GM19238 (cell line): ENCODE measurements around the gene RFC3.

Source experiments
- DNase-seq: peaks from one replicate; pipeline ENCODE4 v3.0.0; 2011; ENCODE audit warnings: low spot score; ENCODE audit not compliant: insufficient read length

Gene RFC3

DNA sequence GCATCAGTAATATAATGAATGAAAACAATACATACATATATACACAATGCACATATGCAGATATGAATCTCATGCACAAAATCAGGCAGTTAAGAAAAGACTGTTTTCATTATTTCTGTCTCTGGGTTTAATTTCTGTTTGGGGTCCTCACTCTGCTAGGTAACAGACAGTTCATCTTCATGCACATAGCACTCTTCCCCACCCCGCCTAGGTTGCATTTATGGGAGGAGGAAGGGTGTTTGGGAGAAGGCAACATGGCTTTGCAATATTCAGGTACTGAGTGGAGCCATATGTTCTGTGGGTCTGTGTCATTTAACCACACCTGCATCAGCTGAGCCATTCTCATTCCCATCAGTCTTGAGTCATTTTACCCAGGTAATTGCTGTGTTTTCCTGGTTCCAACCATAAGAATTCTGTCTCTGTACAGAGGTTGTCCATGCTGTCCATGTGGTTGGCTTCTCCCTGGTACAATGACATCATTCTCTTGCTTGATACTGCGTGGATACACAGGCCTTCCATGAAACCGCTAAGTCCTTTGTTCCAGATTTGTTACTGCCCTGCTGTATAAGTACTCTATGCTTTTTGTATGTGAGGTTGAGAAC is 45.3 kb downstream of the RFC3 start:
- no peak for DNase-seq

DNA sequence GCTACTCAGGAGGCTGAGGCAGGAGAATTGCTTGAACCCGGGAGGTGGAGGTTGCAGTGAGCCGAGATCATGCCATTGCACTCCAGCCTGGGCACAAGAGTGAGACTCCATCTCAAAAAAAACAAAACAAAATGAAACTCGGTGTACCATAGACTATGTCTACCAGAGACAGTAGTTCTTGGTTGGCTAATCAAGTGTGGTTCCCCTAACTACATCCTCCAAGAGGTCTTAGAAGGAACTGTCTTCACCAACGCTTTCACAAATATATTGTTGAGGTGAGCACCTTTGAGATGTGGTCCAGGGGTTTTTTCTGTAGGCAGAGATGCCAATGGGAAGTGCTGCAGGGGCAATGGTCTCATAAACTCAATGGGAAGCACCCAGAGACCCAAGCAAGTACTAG is 48.0 kb downstream of the RFC3 start:
- DNase-seq: peak; percentile 8

DNA sequence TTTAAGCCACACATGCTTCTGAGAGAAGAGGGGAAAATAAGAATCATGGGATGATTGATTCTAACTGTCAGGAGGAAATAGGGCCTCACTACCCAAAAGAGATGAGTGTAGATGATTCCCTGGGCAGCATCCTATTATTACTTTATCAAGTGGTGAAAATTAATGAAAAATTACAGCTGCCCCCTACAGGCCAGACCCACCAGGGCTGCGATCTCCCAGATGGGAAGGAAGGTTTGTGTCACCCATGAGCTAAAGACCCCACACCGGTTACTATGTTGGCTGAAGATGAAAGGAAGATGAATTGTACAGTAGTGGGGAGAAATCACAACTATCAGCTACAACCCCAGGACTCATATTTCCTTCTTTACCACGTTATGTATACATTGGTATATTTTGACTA is 49.5 kb downstream of the RFC3 start:
- DNase-seq: no peak

GRCh38 chr13:33868343-33868994 is 50.5 kb downstream of the RFC3 start:
- DNase-seq: no peak

DNA sequence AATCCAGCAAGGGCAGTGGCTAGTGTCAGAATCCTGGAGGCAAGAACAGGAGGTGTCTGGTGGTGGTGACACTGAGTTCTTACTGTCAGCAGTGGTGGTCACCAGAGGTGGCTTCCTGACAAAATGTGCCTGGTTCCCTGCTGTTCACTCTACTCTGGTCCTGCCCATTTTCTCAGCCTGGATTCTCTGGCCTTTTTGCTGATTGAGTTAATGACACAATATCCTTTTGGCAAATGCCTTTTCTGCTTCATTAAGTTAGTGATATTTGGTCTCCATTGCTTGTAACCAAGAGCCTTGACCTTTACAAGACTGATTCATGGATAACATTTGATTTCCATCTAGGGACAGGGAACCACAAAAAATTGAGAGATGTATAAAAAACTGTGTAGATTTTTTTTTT is 51.1 kb downstream of the RFC3 start:
- no peak for DNase-seq

DNA sequence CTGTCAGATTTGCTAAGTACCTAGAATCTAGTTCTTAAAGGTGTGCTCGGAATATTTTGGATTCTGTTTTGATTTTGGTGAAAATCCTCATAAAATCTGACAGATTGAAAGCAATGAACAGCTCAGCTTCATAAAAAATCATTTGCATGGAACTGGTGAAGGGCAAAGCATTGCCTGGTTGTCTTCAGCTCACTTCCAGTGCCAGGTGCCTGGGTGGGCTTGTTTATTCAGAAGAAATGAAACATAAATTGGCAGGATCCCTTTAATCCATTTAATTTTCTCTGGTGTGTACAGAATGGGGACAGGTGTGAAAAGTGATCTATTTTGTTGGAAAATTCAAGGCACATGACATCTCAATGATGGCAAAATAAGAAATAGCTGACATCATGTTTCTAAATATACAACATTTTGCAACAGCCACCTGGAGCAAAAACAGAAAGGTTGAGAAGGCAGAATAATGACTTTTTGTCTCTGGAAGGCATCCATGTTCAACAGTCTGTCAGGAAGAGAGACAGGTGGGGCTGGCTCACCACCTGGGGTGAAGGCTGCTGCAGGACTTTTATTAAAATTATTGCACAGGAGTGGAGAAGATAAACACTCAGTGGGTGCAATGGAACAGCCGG is 52.2 kb downstream of the RFC3 start:
- DNase-seq: no peak

- DNase-seq: no peak
Measured at GRCh38 chr13:33871207-33872004, 53.5 kb downstream of the RFC3 start.

DNA sequence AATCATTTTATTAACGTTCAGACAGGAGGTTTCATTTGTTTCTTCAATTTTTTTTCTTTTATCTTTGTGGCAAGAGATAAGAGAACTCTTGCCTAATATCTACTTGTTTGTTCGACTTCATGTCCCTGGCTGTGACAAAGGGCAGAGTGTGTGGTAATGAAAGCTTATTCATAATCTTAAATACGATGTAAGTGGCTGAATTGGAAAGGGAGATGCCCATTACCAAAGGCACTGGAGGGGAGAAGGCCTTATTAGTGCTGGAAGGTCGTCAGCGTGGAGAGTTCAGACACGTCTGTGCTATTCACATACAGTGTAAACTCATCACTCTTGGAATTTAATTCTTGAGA is 54.0 kb downstream of the RFC3 start:
- DNase-seq: no peak

GRCh38 chr13:33873251-33873908 is 55.4 kb downstream of the RFC3 start:
- no peak for DNase-seq

GRCh38 chr13:33874871-33875270 is 56.9 kb downstream of the RFC3 start:
- DNase-seq: no peak

GRCh38 chr13:33875618-33876401 is 57.9 kb downstream of the RFC3 start:
- no peak for DNase-seq

DNA sequence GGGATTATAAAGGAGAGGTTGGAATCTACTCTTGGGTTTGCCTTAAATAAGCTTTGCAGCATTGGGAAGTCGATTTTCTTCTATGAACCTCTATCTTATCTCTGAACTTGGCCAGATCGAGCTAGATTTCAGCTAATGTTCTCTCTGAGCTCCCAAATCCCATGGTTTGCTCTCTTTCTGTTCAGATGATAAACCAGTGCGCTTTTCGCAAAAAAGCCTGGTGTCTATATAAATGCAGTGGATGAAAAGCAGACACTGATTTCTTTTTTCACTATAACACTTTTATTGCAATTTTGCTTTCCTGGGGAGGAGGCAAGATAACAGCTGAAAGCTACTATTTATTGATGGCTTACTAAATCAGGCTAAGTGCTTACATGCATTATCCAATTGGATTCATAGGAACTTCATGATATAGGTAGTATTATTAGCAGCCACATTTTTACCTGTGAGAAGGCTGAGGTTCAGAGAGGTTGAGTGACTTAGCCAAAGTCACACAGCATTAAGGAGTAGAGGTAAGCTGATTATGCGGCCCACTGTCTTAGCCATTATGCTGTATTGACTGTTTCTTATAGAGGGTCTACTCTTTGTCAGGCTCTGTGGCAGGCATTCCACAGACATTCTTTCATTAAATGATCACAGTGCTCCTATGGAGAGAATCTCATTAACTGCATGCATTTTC is 58.9 kb downstream of the RFC3 start:
- no peak for DNase-seq

GRCh38 chr13:33879118-33879517 is 61.2 kb downstream of the RFC3 start:
- DNase-seq: no peak

DNA sequence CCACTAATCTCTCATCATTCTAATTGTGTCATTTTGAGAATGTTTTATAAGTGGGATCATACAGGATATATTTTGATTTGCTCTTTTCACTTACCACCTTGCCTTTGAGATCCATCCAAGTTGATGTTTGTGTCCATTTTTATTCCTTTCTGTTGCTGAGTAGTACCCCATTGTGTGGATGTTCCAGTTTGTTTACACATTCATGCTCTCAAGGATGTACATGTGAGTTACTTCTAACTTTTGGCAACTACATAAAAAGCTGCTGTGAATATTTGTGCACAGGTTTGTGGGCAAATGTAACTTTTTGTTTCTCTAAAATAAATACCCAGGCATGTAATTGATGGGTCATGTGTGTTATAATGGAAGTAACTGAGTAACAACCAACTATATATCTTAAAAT is 64.9 kb downstream of the RFC3 start:
- DNase-seq: no peak

GRCh38 chr13:33884531-33885220 is 66.7 kb downstream of the RFC3 start:
- DNase-seq: no peak
